ENCODE measurements around the gene UBE2R2. TPM values are rescaled to one million over a fixed set of nuclear protein-coding genes. Genes with fewer than 3 reads are reported as not detected.
A peak's percentile ranks its signal among the peaks of the same experiment; 100 is the strongest.

UBE2R2 gene
- polyA plus RNA-seq, 4 donors = 60.2 to 67.7 (median 63.0) TPM

DNA sequence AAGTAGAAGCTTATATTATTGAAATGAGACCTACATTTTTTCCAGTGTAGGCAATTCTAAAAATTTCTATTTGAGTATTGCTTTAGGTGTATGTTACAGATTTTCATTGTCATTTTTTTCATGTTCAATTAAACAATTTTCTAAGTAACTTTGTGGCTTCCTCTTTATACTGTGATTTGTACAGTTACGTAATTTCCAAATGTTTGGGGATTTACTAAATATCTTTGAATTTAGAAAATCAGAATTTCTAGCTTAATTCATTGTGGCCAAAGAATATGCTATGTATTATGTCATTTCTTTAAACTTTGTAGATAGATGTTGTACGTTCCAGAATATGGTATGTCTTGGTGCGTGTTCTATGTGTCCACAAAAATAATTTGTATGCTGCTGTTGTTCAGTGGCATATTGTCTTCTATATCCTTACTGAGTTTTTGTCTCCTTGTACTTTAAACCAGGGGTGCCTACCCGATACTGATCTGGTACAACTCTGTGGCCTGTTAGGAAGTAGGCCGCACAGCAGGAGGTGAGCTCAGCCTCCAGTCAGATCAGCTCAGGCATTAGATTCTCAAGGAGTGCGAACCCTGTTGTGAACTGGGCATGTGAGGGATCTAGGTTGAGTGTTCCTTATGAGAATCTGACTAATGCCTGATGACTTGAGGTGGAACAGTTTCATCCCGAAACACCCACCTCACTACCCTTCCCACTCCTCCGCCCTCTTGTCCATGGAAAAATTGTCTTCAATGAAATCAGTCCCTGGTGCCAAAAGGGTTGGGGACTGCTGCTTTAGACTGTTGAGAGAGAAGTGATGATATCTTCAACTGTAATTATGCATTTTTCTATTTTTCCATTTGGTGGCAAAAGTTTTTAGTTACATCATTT is 63.5 kb downstream of the UBE2R2 start:
- DNase-seq (ENCODE audit: low read depth in 4 of 4, low spot score in 2 of 4) = no peak

DNA sequence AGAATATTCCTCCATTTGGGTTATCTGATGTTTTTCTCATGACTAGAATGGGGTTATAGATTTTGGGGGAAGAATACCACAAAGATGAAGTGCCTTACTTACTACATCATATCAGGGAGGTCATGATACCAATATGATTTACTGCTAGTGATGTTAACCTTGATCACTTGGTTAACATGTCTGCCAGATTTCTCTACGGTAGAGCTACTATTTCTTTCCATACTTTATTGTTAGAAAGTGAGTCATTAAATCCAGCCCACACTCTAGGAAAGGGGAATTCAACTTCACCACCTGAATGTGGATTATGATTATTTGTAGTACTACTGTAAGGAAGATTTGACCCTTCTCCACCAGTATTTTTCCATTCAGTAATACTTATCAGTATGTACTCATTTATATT is 64.7 kb downstream of the UBE2R2 start:
- no peak for DNase-seq (ENCODE audit: low read depth in 4 of 4, low spot score in 2 of 4)

DNA sequence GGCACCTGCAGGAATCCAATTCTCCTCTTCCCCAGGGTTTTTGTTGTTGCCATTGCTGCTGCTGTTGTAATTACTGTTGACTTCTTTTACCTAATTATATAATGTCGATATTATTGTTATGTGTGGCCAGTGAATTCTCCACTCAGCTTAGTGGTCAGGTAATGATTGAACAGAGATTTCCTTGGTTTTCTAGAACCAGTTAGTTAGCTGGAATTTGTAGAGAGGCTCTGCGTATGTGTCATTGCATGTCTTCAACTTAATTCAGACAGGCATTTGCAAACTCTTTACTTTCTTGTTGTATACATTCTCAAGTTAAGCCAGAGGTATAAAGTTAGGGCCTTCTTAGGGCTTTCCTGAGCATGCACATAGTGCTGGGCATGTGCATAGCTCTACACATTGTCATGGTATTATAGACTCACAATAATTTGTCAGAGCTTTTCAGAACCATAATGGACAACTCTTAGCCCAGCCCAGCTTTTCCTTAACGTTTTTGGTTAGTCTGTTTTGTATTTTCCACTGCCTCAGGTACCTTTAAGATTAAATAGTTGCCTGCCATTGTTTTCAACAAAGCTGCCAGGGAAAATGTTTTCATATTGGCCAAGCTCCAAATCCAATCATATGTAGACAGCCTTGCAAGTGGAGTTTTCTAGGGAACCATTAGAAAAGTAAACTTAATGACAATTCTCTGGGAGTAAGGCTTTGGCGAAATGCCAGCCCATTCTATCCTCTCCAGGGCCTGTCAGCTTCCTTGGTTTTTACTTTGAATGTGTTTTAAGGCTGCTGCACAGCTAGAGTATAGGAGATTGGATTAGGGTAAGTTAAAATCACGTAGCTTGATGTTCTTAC is 68.1 kb downstream of the UBE2R2 start:
- peak; percentile 13 to 37 (median 20) for DNase-seq (ENCODE audit: low read depth in 4 of 4, low spot score in 2 of 4)

DNA sequence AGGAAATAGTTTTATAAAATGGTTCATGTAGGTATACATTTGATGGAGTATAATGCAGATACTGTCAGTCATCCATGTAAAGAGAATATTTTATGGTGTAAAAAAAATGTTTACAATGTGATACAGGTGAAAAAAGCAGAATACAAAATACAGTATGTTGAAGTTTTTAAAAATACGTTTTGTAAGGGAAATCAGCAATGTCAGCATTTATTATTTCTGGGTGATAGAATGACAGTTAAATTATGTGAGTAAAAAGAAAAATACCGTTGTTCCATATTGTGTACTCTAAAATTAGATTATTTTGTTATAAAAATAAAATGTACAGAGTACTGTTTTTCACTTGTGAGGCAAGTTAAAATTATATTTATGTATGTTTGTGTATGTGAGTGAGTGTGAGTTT is 69.0 kb downstream of the UBE2R2 start:
- no peak for DNase-seq (ENCODE audit: low read depth in 4 of 4, low spot score in 2 of 4)

DNA sequence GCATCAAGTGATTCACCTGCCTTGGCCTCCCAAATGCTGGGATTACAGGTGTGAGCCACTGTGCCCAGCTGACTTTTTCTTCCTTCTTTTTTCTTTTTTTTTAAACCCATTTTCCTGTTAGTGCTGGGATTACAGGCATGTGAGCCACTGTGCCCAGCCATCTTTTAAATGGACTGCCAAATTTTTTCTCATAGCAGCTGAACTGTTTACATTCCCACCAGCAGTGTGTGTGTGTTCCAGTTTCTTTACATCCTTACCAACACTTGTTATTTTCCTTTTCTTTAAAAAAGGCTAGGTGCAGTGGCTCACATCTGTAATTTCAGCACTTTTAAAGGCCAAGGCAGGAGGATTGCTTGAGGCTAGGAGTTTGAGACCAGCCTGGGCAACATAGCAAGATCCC is 76.9 kb downstream of the UBE2R2 start:
- no peak for DNase-seq (ENCODE audit: low read depth in 4 of 4, low spot score in 2 of 4)

DNA sequence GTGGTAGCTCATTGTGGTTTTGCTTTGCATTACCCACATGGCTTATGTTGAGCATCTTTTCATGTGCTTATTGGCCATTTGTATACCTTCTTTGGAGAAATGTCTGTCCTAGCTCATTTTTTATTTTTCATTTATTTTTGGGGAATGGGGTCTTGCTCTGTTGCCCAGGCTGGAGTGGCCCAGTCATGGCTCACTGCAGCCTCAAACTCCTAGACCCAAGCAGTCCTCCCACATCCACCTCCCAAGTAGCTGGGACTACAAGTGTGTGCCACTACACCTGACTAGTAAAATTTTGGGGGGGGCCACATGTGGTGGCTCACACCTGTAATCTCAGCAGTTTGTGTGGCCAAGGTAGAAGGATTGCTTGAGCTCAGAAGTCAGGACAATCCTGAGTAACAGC is 77.4 kb downstream of the UBE2R2 start:
- no peak for DNase-seq (ENCODE audit: low read depth in 4 of 4, low spot score in 2 of 4)

DNA sequence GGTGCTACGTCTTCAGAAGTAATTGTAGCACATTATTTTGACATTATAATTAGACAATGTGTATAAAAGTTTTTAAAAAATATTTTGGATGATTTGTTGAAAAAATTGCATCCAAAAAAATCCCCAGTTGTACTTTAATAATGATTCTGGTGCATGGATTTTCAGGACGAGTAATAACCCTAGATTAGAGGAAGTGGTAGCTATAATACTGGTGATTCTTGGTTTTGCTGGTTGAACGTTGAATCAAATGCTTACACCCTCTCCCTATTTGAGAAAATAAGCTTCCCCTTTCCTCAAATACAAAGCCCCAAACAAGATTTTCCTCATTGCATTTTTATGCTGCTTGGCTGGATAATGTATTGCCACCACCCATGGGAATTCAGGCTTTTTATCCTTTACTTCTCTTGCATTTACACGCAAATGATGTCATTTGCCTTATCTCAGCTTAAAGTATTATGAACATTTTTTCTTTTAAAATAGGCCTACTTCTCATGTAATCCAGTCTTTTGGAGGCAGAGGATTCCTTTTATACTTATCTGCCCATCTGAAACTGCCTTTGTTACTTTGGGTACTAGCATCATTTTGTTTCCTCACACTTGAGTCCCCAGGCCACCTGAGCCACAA is 86.3 kb downstream of the UBE2R2 start:
- no peak for DNase-seq (ENCODE audit: low read depth in 4 of 4, low spot score in 2 of 4)

DNA sequence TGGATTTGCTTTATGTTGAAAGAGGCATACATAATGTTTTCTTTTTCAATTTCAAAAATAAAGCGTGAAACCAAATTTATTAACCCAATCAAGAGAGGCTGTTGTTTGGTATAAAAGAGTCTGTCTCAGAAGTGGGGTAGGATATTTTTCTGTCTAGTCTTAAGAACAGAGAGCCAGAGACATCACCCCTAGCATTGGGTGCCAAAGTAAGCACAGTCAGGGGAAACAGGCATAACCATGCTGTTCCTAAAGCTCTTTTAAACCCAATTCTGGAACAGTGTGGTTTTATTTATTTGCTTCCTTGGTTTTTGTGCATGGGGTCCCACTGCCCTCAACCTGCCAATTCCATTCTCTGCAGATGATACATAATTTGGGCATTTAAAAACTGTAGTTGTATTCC is 88.2 kb downstream of the UBE2R2 start:
- DNase-seq (ENCODE audit: low read depth in 4 of 4, low spot score in 2 of 4) = no peak

DNA sequence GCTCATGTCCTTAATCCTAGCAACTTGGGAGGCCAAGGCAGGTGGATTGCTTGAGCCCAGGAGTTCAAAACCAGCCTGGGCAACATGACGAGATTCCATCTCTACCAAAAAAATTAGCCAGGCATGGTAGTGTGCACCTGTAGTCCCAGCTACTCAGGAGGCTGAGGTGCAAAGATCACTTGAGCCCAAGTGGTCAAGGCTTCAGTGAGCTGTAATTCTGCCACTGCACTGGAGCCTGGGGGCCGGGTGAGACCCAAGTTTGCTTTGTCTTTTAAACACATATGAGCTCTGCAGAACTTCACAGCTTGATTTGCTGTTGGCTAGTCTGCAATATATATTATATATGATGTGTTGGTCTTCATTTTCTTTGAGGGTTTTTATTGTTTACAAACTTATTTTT is 89.8 kb downstream of the UBE2R2 start:
- DNase-seq (ENCODE audit: low read depth in 4 of 4, low spot score in 2 of 4) = no peak

DNA sequence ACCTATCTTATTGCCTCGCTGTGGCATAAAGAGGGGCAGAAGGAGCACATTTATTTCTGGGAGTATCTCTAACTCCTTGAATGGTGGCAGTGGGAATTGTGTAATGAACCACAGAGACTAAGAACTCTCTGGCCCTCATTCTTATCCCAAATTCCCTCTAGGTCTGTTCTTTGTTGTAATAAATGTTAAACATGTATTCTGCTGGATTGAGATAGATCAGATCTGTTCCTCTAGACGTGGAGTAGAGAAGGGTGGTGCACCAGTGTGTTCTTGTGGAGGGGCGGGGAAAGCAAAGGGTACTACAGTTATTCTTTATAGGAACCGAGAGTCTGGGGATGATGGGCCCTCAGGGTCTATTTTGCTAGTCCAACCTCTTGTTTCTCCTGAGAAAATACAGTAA is 90.4 kb downstream of the UBE2R2 start:
- no peak for DNase-seq (ENCODE audit: low read depth in 4 of 4, low spot score in 2 of 4)

DNA sequence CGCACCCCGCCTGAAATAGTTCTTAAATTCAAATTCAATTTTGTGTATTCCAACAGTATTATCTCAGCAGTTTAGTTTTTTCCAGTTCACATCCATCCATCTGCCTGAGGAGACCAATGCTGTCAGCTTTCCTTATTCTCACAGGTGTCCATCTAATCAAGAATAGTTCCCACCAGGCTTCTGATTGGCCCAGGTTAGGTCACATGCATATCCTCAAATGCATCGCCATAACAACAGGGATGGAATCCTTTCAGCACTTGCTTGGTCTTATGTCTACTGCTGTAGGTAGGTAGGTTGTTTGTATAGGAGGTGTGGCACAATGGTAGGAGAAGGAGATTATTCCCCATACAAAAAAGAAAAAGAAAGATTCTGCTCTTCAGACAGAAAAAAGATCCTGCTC is 91.2 kb downstream of the UBE2R2 start:
- no peak for DNase-seq (ENCODE audit: low read depth in 4 of 4, low spot score in 2 of 4)

DNA sequence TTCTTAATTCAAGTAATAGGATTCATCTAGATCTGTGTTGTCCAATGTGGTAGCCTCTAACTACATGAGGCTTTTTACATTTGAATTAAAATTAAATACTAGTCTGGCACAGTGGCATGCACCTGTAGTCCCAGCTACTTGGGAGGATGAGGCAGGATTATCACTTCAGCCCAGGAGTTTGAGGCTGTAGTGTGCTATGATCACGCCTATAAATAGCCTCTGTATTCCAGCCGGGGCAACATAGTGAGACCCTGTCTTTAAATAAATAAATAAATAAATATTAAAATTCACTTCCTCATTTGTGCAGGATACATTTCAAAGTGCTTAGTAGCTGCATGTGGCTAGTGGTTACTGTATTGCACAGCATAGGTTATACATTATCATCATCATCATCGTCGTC is 91.8 kb downstream of the UBE2R2 start:
- DNase-seq (ENCODE audit: low read depth in 4 of 4, low spot score in 2 of 4) = no peak

DNA sequence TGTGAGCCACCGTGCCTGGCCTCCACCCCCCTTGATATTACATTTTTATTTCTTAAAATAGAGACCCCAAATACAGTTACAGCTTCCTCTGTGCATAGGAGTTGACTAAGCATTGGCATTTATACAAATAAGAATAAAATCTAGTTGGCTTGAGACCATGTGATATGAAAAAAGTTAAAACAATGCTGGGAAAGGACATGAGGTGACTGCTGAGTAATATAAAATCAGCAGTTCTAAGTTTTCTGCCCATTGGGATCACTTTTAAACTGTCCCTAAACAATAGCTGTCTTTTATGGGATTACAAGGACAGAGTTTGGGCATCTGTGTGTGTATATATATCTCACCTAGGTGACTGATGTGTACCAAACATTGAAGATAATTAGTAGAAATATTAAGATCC is 96.6 kb downstream of the UBE2R2 start:
- no peak for DNase-seq (ENCODE audit: low read depth in 4 of 4, low spot score in 2 of 4)

DNA sequence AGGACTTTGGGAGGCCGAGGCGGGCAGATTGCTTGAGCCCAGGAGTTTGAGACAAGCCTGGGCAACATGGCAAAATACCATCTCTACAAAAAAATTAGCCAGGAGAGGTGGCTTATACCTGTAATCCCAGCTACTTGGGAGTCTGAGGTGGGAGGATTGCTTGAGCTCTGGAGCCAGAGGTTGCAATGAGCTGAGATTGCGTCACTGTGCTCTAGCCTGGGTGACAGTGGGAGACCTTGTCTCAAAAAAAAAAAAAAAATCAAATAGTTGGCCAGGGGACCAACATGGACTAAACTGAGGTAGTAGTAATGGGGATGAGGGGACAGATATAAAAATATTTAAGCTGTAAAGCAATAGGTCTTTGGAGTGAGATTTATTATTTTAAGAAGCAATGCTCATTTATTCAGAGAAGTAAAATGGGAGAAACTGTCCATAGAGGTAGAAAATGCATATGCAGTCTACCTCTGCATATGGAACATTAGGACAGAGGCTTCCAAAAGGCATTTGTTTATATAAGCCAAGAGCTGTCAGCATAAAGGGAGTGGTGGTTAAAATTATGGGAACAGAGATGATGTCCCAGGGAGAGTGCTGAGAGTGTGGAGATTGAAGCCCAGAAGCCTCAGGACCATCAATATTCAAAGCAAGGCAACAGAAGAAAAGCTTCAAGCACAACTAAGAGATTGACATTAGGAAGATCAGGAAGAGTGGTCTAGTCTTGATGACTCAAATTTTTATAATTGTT is 98.1 kb downstream of the UBE2R2 start:
- no peak for DNase-seq (ENCODE audit: low read depth in 4 of 4, low spot score in 2 of 4)

DNA sequence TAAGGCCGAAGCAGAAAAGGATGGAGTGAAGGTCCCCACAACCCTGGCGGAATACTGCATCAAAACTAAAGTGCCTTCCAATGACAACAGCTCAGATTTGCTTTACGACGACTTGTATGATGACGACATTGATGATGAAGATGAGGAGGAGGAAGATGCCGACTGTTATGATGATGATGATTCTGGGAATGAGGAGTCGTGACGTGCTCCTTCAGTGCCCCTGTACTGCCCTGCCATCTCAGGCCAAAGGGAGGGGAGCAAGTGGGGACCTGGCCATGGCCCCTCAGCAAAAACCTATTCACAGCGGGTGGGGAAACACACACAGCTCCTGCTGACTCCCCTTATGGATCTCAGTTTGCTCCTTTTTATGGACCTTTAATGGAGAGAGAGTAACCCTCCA is 100.1 kb downstream of the UBE2R2 start:
- no peak for DNase-seq (ENCODE audit: low read depth in 4 of 4, low spot score in 2 of 4)

DNA sequence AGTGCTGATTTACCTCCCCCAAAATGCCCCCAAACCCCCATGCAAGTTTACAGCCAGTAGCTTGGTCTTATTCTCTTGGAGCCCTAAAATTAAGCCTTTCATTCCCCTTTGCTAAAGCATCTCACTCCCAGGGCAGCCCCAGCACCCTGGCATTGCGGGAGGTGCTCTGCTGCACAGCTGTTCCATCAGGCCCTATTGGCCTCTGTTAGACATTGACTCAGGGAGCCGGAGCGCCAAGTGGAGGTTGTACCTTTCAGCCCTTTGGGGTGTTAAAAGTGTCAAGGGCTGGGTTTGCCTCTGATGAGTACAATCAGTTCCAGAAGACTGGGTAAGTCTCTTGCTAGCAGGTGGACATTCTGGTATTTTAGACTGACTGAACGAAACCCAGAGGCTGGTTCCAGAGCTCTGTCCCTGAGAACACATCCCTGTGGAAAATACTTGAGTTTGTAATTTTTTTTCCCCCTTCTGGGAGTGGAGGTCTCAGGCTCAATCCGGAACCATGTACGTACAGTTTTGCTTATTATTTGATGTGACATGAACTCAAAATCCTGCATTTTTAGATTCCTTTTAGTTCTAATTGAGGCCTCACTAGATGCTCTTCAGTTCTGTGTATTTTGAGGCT is 102.4 kb downstream of the UBE2R2 start:
- DNase-seq (ENCODE audit: low read depth in 4 of 4, low spot score in 2 of 4) = no peak

DNA sequence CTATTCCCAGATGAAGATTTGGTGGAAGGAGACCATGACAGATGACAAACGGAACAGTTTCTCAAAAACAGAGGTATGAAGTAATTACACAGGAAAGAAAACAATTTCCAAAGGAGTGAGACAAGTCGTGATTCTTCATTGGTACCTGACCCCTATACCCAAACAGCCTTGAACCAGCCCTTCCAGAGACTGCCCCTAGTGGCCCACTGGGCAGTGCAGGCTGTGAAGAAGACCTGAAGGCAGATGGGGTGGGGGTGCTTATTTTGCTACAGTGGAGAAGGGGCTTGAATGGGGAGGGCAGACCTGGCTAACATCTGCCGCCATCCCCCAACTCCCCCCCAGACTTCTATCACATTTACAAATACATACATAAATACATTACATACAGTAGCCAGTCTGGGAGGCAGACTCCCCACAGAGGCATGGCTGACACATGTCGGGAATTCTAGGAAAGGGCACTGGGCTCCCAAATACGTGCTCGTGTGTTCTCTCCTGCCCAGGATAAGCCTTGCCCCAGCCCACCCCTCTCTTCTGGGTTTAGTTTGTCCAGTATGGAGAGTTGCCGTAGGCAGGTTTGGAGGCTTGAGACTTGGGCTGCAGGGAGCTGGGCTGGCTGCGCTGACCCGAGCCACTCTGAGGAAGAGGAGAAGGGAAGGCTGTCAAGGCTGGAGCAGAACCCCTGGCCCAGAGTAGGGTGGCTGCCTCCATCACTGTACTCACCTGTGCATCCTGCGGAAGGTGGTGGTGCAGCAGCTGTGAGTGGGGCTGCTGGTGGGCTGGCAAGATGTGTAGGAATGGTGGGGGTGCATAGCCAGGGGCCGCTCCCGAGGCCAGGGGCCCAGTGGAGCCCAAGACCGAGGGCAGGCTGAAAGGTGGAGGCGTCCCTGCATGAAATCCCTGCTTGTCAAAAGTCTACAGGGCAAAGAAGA is 105.3 kb downstream of the UBE2R2 start:
- no peak for DNase-seq (ENCODE audit: low read depth in 4 of 4, low spot score in 2 of 4)

DNA sequence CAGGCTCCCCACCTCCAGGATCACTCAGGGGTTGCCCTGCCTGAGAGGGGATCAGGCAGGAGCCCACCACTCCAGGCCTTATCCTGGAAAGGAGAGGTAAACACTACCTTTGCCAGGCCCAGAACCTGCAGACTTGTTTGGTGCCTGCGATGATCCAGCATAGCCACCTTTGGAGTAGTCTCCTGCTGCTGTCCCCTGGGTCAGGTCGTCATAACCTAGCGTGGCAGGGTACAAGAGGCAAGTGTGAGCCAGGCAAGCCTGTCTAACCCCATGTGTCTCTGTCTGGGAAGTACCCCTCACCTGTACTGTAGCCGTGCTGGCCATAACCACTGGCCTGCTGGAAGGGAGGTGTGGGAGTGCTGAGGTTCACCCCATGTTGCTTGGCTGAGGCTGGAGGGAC is 106.1 kb downstream of the UBE2R2 start:
- no peak for DNase-seq (ENCODE audit: low read depth in 4 of 4, low spot score in 2 of 4)

DNA sequence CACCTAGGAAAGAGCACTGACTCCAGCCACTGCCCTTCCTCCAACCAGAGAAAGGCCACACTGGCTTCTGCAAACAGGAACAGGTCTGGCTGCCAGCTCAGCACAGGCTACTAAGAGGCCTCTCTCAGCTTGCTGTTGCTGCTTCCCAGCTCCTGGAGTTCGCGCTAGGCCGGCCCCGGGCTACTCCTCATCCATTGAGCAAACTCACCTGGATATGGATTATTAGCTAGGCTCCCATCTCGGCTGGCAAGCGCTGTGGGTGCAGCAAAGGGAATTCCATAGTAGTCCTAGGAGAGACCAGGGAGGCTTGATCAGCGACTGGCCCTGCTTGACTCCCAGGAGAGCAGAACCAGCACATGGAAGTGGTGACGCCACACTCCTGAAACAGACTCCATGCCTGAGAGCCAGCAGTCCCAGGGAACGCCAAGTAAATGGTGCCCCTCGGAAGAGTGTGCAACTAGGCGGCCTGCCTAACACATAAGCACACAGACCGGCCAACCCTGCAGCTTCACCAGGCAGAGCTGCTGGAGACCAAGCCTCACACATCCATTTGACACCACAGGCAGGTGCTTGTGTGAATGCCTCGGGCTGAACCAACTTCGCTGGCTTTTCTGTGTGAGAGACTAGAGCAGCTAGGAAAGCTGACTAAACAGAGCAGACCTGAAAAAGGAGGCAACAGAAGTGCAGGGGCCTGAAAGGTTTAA is 107.2 kb downstream of the UBE2R2 start:
- DNase-seq (ENCODE audit: low read depth in 4 of 4, low spot score in 2 of 4) = no peak

Measured in left renal cortex interstitium (tissue), 4 donors.